CD4-positive, alpha-beta T cell treated with Interleukin-12 subunit alpha and Interleukin-12 subunit beta, for 1 hour (primary cell): Measurements from ENCODE around the gene NPEPL1.

Source experiments
- DNase-seq: peaks from one replicate; pipeline ENCODE4 v3.0.0-alpha.2; 2020

The NPEPL1 gene

DNA sequence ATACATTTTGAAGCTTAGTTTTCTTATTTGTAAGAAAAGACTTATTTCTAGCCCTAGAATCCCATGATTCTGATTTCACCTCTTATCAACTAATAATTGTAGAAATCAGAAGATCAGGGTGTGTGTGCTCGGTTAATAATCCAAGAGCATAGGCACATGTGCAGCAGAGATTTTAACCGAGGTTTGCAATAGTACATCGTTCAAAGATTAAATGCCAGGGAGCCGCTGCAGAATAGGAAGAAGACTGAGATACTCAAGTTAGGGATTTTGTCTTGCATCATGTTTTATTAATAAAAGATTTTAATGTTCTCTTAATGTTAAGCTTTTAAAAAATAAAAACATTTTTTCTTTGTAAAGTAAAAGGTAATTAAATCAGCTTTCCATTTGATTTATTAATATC lies 34.6 kb upstream of the NPEPL1 start:
- DNase-seq = no peak

DNA sequence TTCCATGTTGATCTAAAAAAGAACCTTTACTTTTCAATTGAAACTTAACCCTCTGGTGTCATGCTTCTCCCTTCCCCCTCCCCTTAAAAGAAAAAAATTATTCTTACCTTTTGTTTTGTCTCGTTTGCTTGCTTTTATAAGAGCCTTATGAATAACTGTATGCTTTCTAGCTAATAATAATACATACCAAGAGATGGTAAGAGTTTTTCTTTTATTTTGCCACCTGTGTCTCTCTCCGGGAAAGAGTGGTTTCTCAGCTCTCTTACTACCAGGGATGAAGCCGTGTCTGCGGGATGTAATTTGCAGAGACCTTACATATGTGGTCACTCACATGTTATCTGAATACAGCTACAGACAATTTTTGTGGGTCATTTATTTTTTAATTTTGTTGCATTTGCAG lies 33.8 kb upstream of the NPEPL1 start:
- no peak for DNase-seq

GRCh38 chr20:58659841-58660240 lies 32.8 kb upstream of the NPEPL1 start:
- peak; percentile 21 for DNase-seq

DNA sequence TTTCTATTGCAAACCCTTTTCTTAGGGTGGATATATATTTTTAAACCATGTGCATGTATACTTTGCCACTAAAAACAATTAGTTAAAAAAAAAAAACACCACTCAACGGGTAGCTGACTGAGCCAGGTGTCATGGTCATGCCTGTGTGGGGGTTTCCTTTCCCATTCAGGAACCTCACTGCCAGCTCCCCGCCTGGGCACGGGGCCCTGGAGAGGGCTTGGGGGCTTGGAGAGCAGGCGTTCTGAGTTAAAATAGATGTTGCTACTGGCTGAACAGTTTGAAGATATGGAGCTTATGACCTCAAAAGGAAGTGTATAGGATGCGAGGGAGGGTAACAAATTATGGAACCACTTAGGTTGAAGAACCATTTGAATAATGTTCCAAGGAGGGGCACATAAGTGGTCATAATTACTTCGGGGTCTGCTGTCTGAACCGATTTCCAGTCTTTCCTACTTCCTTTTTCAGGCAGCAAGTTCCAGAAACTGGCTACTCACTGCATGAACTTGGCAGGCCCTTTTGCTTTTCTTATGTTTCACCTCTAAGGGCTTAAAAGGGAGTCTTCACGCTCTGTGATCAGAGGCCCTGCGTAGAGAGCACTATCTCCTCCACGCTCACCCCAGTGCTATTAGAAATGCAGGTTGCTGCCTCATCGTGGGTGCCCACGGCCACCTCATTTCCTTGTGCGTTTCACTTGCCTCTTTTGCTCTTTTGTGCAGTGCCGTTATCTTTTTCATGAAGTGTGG lies 31.6 kb upstream of the NPEPL1 start:
- DNase-seq = peak; percentile 55

GRCh38 chr20:58661598-58662473 lies 30.8 kb upstream of the NPEPL1 start:
- DNase-seq = peak; percentile 9

GRCh38 chr20:58664331-58664730 lies 28.3 kb upstream of the NPEPL1 start:
- DNase-seq = no peak

GRCh38 chr20:58664883-58665282 lies 27.7 kb upstream of the NPEPL1 start:
- no peak for DNase-seq

DNA sequence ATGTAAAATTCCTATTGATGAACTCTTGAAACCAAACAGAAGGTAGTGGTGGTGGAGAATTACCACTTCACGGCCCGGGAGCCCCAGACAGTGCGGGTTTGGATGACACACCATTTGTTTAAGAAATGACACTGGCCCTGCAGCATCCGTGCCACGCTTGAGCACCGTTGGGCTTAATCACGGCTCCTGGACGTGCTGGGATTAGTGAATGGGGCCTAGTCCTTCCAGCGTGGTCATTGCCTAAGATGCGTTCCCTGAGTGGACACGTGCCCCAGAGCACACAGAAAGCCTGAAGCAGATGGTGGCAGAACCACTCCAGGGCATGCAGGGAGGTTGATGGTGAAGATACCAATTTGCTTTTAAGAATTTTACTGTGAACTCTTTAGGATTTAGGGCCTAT lies 27.0 kb upstream of the NPEPL1 start:
- DNase-seq = no peak

DNA sequence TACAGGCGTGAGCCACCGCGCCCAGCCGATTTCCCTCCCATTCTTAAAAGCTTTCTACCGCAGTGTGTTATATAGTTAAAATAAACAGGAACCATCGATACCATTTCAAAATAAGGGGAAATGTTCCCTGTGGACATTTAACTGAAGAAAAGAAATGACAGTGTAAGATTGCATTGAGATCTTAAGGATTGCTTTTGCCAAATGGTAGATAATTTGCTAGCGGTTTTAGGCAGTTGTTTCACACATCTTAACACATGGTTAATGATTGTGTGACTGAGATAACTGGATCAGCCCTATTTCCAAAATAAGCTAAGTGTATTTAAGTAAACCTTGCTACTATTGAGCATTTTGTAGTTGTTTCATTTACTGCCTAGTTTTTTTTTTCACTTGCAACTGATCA lies 25.9 kb upstream of the NPEPL1 start:
- no peak for DNase-seq

DNA sequence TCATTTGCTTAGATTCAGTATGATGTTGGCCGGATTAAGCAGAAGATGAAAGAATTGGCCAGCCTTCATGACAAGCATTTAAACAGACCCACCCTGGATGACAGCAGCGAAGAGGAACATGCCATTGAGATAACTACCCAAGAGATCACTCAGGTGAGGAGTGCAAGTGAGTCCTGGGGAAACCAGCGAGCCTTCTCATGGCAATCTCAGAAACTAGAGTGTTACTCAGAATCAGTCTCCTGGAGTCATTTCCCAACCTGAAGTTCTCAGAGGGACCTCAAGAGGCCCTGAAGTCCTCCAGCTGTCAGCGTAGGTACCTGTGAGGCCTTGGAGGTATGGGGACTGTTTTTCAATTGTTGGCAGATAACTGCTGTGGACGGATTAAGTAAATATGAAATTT lies 24.6 kb upstream of the NPEPL1 start:
- no peak for DNase-seq

DNA sequence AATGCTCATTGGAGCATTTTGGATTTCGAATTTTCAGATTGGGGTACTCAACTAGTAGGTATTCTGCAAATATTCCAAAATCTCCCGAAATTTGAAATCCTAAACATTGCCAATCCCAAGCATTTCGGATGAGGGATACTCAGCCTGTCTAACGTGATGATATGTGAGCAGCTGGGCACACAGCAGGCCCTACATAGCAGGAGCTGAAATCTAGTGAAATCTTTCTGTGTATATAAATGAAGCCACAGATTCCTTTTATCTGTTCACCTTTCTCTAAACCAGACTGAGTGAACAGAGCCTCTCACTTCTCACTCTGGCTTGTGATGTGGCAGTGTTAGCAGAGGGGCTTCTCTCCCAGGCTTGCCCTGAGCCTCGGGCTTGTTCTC lies 23.7 kb upstream of the NPEPL1 start:
- no peak for DNase-seq

DNA sequence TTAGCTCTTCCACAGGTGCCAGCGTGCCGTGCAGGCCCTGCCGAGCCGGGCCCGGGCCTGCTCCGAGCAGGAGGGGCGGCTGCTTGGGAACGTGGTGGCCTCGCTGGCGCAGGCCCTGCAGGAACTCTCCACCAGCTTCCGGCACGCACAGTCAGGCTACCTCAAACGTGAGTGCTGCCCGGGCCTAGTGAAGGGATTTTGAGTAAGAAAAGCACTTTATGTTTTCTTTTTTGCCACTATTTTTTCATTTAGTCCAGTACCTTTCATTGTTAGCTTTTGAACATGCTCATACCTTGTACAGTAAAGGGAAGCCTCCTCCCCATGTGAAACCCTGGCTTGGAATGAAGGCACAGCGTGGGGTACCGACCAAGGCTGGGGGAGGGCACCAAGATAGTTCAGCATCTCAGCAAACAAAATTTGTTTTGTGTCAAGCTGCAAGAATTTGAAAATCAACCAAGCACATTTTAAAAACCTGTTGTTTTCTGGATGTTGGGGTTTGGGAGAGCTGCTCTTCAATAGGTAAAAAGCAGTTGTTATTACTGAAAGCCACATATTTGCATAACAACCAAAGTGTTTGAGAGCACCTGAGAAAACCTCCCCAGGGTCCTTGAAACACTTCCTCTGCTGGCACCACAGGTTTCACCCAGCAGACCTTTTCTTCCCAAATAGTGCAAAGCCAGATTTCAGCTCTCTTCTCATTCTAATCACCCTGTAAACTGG lies 23.2 kb upstream of the NPEPL1 start:
- no peak for DNase-seq

GRCh38 chr20:58670102-58670501 lies 22.5 kb upstream of the NPEPL1 start:
- no peak for DNase-seq

- DNase-seq = no peak
Measured at GRCh38 chr20:58670659-58671058, 21.9 kb upstream of the NPEPL1 start.

DNA sequence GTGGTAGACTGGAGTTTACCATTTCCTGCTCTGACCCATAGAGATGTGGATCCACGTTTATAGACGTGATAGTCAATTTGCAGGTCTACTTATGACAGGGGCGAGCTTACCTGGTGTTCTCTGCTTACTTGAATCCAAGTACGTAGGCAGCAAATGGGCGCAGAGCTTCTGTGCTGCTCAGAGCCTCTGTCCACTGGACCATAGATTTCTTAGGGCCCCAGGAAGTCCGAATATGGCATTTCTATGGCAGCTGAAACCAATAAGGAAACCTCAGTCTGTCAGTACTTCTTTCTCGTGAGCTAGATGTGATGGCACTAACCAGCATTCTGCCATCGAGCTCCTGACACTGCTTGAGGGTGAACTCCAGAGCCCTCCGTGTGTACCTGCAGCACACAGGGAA lies 19.5 kb upstream of the NPEPL1 start:
- DNase-seq = no peak

- DNase-seq = no peak
Measured at GRCh38 chr20:58675146-58675584, 17.4 kb upstream of the NPEPL1 start.

GRCh38 chr20:58675641-58676040 lies 17.0 kb upstream of the NPEPL1 start:
- no peak for DNase-seq

DNA sequence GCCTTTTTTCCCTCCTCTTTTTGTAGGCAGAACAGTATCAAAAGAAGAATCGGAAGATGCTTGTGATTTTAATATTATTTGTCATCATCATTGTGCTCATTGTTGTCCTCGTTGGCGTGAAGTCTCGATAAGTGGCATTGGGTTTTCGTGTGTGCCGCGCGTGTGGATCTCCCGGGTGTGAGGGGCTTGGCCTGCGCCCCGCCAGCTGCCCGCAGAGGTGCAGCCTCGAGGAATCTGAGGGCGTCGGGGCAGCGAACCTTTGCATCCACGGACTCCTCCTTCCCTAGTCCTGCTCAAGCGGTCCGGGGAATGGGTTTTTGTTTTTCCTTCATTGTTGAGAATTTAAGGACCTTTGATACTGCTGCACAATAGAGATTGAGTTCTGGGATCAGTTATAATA lies 16.4 kb upstream of the NPEPL1 start:
- DNase-seq = no peak

GRCh38 chr20:58677079-58677604 lies 15.5 kb upstream of the NPEPL1 start:
- no peak for DNase-seq

GRCh38 chr20:58677808-58678207 lies 14.8 kb upstream of the NPEPL1 start:
- no peak for DNase-seq

- DNase-seq = no peak
Measured at GRCh38 chr20:58678806-58679205, 13.8 kb upstream of the NPEPL1 start.

DNA sequence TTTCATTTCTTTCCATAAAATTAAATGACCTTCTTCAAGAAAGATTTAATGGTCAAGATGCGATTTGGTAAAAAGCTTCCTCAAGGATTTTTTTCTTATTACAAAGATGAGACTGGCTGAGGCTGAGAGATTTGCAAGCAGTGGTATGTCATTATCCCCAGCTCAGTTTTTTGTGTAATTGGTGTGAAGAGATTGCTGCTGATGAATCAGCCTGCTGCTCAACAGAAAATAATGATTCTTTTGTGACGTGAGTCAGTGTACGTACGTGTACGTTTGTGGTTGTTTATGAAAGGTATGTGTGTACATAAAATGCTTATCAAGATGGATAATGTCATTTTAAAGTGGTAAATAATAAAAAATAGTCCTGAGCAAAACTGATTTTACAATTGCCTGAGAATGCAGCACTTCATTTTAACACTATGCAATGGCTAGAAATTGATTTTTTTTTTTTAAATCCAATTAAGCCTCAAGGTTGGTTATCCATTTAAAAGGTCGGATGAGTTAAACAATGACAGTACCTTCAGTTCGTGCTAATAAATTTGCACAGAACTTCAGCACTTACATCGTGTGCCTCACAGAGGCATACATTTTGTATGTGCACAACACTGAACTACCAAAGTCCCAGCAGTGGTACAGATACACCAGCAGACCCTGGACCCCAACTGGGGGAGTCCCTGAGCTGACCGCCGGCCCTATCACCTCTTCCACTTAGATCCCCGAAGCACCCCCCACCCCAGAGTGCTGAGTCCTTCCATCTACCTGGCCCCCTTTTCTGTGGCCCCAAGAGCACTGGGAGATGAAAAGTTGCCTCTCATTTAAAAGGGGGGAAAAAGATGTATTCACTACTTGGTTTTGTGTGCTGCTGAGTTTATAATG lies 9.7 kb upstream of the NPEPL1 start:
- DNase-seq = no peak
